OCI-LY1 (cell line): Measurements from ENCODE around the gene ITPKC.
A peak's percentile ranks its signal among the peaks of the same experiment; 100 is the strongest.
"Not testable (repeated sequence)": the region's sequence is repeated elsewhere in the genome, so short reads cannot be mapped to it uniquely, and the experiment has no call there.

Experiments used
- H2AFZ ChIP-seq: fragments of 200-600 bp; sonication (generic), shearing (Covaris generic); 2 replicates; pipeline ENCODE4 v1.6.0; 2014; ENCODE audit warnings: antibody characterized with exemption, mild to moderate bottlenecking, low read length
- H3F3A ChIP-seq: fragments of 200-600 bp; sonication (generic), shearing (Covaris generic); 2 replicates; pipeline ENCODE4 v1.6.0; 2014; ENCODE audit warnings: mild to moderate bottlenecking, antibody characterized with exemption, low read length, moderate library complexity; ENCODE audit not compliant: insufficient read depth
- H3K27ac ChIP-seq: fragments of 200-600 bp; sonication (generic); 2 replicates; pipeline ENCODE4 v1.5.1; 2014; ENCODE audit warnings: low read length, mixed run types, mild to moderate bottlenecking, low read depth; ENCODE audit not compliant: poor library complexity, severe bottlenecking
- H3K27me3 ChIP-seq: fragments of 200-600 bp; sonication (generic); 2 replicates; pipeline ENCODE4 v1.6.0; 2014; ENCODE audit warnings: antibody characterized with exemption, mild to moderate bottlenecking, low read length, moderate library complexity; ENCODE audit not compliant: insufficient read depth
- H3K36me3 ChIP-seq: fragments of 200-600 bp; sonication (generic); 2 replicates; pipeline ENCODE4 v1.6.1; 2014; ENCODE audit warnings: mild to moderate bottlenecking, antibody characterized with exemption, low read length, moderate library complexity, mixed read lengths; ENCODE audit not compliant: insufficient read depth
- H3K4me1 ChIP-seq: fragments of 200-600 bp; sonication (generic); 2 replicates; pipeline ENCODE4 v1.5.1; 2014; ENCODE audit warnings: mild to moderate bottlenecking, low read length, moderate library complexity; ENCODE audit not compliant: insufficient read depth, severe bottlenecking
- H3K4me2 ChIP-seq: fragments of 200-600 bp; sonication (generic), shearing (Covaris generic); 2 replicates; pipeline ENCODE4 v1.6.1; 2014; ENCODE audit warnings: low read length
- H3K4me3 ChIP-seq: fragments of 200-600 bp; sonication (generic); 2 replicates; pipeline ENCODE4 v1.5.1; 2014; ENCODE audit warnings: low read length, low read depth, mild to moderate bottlenecking, mixed read lengths; ENCODE audit not compliant: poor library complexity, severe bottlenecking
- H3K79me2 ChIP-seq: fragments of 200-600 bp; shearing (Covaris generic); 2 replicates; pipeline ENCODE4 v1.6.1; 2016; ENCODE audit warnings: mixed run types, low read length, mixed read lengths; ENCODE audit not compliant: insufficient read depth
- H3K9ac ChIP-seq: fragments of 200-600 bp; sonication (generic), shearing (Covaris generic); 2 replicates; pipeline ENCODE4 v1.6.1; 2014; ENCODE audit warnings: mild to moderate bottlenecking, low read length, mixed read lengths
- H3K9me2 ChIP-seq: fragments of 200-600 bp; sonication (generic), shearing (Covaris generic); 2 replicates; pipeline ENCODE4 v1.6.1; 2014; ENCODE audit warnings: low read depth, mild to moderate bottlenecking, low read length, mixed read lengths
- H3K9me3 ChIP-seq: fragments of 200-600 bp; shearing (Covaris generic); 2 replicates; pipeline ENCODE4 v1.6.1; 2014; ENCODE audit warnings: low read length, mixed read lengths
- H4K20me1 ChIP-seq: fragments of 200-600 bp; sonication (generic), shearing (Covaris generic); 2 replicates; pipeline ENCODE4 v1.6.0; 2016; ENCODE audit warnings: mild to moderate bottlenecking, low read length; ENCODE audit not compliant: insufficient read depth
- EZH2 ChIP-seq: fragments of 200-600 bp; sonication (generic), shearing (Covaris generic); IDR thresholded peaks from 2 replicates; pipeline ENCODE4 v1.8.0; 2017; ENCODE audit warnings: borderline replicate concordance, mixed run types, mild to moderate bottlenecking, antibody characterized with exemption, low read length, moderate library complexity, mixed read lengths
- TF ChIP-seq, protein P1 (sequence below): fragments of 200-600 bp; sonication (generic), shearing (Covaris generic); IDR thresholded peaks from 2 replicates; pipeline ENCODE4 v1.5.1; 2017; ENCODE audit warnings: mild to moderate bottlenecking, antibody characterized with exemption, low read length, moderate library complexity, mixed read lengths

ITPKC gene

DNA sequence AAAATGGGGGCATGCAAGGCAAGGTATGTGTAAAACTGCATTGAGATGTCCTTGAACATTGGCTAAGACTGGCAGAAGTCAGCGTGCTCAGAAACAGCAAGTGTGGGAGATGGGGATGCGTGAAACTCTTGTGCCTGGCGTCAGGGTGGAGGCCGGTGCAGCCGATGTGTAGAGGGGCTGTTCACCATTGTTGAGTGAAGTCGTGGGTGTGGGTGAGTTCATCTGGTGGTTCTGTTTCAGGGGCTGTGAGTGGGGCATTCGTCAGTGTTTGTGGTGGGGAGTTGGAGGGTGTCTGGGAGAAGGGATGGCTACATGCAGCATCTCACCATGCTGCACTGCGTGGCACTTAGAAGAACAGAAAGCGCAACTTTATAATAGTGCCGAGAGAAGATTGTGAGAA lies 47.1 kb downstream of the ITPKC start:
- Histone ChIP-seq H3K9ac (no peak overlapping the region), H3K4me1 (no peaks in the 10 kb centered on the region), H3K4me2 (no peak overlapping the region), H3F3A (no peaks in the 10 kb centered on the region), H3K79me2 (no peaks in the 10 kb centered on the region), H3K9me3 (no peaks in the 10 kb centered on the region), H3K27ac (no peak overlapping the region), H3K36me3 (peaks cover 93% of the 10 kb centered on the region), H3K9me2 (no peaks in the 10 kb centered on the region), H4K20me1 (no peaks in the 10 kb centered on the region), H3K27me3 (no peaks in the 10 kb centered on the region), H3K4me3 (no peak overlapping the region), H2AFZ (no peak overlapping the region)
- TF ChIP-seq, protein P1, sequence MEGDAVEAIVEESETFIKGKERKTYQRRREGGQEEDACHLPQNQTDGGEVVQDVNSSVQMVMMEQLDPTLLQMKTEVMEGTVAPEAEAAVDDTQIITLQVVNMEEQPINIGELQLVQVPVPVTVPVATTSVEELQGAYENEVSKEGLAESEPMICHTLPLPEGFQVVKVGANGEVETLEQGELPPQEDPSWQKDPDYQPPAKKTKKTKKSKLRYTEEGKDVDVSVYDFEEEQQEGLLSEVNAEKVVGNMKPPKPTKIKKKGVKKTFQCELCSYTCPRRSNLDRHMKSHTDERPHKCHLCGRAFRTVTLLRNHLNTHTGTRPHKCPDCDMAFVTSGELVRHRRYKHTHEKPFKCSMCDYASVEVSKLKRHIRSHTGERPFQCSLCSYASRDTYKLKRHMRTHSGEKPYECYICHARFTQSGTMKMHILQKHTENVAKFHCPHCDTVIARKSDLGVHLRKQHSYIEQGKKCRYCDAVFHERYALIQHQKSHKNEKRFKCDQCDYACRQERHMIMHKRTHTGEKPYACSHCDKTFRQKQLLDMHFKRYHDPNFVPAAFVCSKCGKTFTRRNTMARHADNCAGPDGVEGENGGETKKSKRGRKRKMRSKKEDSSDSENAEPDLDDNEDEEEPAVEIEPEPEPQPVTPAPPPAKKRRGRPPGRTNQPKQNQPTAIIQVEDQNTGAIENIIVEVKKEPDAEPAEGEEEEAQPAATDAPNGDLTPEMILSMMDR, result no peak
- no peak for TF ChIP-seq EZH2

DNA sequence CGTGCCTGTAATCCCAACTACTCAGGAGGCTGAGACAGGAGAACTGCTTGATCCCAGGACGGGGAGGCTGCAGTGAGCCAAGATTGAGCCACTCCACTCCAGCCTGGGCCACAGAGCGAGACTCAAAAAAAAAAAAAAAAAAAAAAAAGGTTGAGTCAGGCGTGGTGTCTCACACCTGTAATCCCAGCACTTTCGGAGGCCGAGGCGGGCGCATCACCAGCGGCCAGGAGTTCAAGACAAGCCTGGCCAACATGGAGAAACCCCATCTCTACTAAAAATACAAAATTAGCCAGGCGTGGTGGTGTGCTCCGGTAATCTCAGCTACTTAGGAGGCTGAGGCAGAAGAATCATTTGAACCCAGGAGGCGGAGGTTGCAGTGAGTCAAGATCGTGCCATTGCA lies 49.5 kb downstream of the ITPKC start:
- not testable (repeated sequence) for H2AFZ ChIP-seq, H3F3A ChIP-seq, H3K4me1 ChIP-seq, H3K9ac ChIP-seq, H3K27me3 ChIP-seq, H3K4me3 ChIP-seq, H3K79me2 ChIP-seq, H3K9me2 ChIP-seq, H4K20me1 ChIP-seq, H3K4me2 ChIP-seq, H3K9me3 ChIP-seq, H3K27ac ChIP-seq
- peaks cover 76% of the 10 kb centered on the region for H3K36me3 ChIP-seq

DNA sequence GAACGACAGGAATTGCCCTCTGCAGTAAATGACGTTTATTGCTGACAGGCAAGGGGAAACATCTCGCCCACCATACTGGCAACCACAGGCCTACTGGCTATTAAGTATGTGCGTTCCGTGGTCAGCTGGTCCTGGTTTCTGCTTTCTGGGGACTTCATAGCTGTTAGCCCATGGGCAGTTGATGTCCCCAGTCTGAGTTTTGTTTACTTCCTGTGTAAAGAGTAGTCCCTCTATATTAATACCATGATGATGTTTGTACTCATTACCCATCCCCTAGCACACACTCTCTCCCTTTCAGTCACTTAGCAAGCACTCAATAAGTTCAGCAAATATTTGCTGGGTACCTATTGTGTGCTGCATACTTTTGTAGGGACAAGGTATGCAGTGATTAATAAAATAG lies 52.0 kb downstream of the ITPKC start:
- no peaks in the 10 kb centered on the region for H3K9me2 ChIP-seq

DNA sequence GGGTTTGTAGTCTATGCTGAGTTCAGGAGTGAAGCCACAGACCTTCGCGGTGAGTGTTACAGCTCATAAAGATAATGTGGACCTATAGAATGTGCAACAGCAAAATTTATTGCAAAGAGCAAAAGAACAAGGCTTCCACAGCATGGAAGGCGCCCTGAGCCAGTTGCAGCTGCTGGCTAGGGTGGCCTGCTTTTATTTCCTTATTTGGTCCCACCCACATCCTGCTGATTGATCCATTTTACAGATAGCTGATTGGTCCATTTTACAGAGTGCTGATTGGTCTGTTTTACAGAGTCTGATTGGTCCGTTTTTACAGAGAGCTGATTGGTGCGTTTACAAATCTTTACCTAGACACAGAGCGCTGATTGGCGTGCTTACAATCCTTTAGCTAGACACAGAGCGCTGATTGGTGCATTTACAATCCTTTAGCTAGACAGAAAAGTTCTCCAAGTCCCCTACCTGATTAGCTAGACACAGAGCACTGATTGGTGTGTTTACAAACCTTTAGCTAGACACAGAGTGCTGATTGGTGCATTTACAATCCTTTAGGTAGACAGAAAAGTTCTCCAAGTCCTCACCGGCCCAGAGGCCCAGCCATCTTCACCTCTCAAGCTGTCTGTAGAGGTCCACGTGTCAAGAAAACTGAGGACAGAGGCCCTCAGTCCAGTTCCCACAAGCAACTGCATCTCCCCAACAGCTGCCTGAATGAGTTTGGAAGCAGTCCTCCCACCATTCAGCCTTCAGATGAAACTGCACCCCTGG lies 54.4 kb downstream of the ITPKC start:
- H3K4me2 ChIP-seq, H3K9ac ChIP-seq, H3K9me2 ChIP-seq, H3K9me3 ChIP-seq, H3K27me3 ChIP-seq, H3K4me3 ChIP-seq, H3K79me2 ChIP-seq, H3F3A ChIP-seq, H2AFZ ChIP-seq, H4K20me1 ChIP-seq: not testable (repeated sequence)
- Histone ChIP-seq H3K27ac (peak overlapping the region; percentile 61), H3K36me3 (peaks cover 37% of the 10 kb centered on the region), H3K4me1 (peaks cover 27% of the 10 kb centered on the region)

More for the DNA sequence above, 52.0 kb downstream of the ITPKC start:
- Histone ChIP-seq H3K27ac (no peak overlapping the region), H3K36me3 (peaks cover 58% of the 10 kb centered on the region), H3K4me2 (no peak overlapping the region), H3K4me3 (no peak overlapping the region), H3K9me3 (no peaks in the 10 kb centered on the region), H4K20me1 (no peaks in the 10 kb centered on the region), H3K9ac (no peak overlapping the region), H3K4me1 (peaks cover 10% of the 10 kb centered on the region), H3K27me3 (no peaks in the 10 kb centered on the region), H2AFZ (no peak overlapping the region), H3K79me2 (no peaks in the 10 kb centered on the region), H3F3A (no peaks in the 10 kb centered on the region; the same call in 1 of the 2 replicates)
- TF ChIP-seq, protein P1, result no peak
- no peak for TF ChIP-seq EZH2
